HG02852 (cell line): ENCODE measurements around the gene ACSF3.
"Not testable (repeated sequence)": the region's sequence is repeated elsewhere in the genome, so short reads cannot be mapped to it uniquely, and the experiment has no call there.

Source experiments
- ATAC-seq: cut with Tn5 transposase; IDR thresholded peaks from one replicate; pipeline ENCODE4 v1.9.1; 2021; ENCODE audit warnings: mild to moderate bottlenecking, moderate library complexity; ENCODE audit not compliant: unreplicated experiment

ACSF3 gene

DNA sequence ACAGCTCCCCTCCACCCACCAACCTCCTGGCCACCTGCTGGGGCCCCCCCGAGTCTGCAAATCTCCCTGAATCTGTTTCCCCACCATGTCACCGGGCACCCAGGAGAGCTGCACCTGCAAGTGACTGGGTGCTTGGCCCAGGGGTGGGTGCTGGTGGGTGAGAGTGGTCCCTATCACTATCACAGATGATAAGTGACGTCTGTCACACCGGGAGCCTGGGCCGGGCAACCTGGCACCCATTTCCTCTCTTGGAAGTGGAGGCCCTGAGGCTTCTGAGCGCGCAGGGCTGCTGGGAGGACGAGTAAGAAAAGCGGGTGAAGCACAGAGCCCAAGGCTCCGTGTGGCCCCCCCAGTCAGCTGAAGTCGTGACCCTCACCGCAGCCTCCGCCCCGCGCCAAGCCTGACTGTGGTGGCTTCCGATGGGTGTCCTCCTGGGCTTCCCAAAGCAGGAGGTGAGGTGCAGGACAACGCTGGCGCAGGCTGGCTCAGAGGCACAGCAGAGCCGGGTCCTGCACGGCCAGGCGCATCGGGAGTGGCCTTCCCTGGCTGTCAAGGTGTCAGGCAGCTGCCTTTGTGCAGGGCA is 21.0 kb upstream of the ACSF3 start:
- no peak for ATAC-seq

DNA sequence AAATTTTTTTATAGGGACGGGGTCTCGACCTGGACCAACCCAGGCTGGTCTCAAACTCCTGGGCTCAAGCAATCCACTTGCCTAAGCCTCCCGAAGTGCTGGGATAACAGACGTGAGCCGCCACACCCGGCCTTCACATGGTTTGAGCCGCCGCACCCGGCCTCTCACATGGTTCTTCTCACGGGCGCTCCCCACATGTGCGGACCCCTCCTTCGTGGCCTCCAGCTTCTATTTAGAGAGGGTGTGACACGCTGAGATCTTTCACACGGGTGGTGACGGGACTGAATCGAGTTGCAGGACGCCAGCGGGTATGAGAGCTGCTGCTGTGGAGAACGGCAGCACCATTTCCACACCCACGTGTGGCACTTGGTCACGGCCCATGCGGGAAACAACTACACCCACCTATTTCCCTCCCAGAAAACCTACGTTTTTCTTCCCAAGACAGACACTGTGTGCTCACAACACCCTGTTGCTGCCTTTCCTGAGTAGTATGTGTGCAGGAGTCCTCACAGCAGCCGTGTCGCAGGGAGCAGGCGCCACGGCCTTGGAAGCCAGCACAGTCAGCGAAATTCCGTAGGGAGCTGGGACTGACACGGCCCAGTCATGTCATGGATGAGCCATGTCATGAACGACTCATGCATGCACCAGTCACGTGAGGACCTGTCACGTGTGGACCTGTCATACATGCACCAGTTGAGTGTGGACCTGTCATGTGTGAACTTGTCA is 20.1 kb upstream of the ACSF3 start:
- ATAC-seq = no peak

DNA sequence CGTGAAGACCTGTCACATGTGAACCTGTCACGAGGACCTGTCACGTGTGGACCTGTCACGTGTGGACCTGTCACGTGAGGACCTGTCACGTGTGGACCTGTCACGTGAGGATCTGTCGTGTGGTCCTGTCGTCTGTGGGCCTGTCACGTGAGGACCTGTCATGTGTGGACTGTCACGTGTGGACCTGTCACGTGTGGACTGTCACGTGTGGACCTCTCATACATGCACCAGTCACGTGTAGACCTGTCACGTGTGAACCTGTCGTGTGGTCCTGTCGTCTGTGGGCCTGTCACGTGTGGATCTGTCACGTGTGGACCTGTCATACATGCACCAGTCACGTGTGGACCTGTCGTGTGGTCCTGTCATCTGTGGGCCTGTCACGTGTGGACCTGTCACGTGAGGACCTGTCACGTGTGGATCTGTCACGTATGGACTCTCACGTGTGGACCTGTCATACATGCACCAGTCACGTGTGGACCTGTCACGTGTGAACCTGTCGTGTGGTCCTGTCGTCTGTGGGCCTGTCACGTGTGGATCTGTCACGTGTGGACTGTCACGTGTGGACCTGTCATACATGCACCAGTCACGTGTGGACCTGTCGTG is 19.5 kb upstream of the ACSF3 start:
- not testable (repeated sequence) for ATAC-seq

DNA sequence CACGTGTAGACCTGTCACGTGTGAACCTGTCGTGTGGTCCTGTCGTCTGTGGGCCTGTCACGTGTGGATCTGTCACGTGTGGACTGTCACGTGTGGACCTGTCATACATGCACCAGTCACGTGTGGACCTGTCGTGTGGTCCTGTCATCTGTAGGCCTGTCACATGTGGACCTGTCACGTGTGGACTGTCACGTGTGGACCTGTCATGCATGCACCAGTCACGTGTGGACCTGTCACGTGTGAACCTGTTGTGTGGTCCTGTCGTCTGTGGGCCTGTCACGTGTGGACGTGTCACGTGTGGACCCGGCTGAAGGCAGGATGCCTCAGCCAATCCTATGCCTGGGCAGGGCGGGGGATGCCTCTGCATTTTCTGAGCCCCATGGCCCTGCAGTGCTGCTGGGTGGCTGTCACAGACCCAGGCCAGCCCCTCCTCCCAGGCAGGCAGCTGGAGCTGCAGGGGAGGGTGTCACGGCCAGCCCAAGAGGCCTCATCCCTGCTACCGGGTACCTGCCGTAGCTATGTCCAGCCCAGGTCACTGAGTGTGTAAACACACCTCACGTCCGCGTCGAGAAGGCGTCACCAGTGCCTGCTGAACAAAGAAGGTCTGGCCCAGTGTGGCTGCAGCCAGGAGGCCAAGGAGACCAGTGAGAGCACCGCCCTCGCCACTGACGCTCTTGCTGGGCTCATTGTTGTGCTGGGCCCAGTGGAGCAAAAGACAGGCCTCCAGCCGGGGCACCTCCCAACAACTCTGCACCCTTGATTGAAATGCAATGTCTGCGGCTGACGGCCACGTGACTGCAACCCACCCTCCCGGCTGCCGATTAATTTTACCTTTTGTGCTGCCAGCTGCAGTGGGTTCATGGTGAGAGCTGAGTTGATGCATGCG is 18.6 kb upstream of the ACSF3 start:
- ATAC-seq = no peak

DNA sequence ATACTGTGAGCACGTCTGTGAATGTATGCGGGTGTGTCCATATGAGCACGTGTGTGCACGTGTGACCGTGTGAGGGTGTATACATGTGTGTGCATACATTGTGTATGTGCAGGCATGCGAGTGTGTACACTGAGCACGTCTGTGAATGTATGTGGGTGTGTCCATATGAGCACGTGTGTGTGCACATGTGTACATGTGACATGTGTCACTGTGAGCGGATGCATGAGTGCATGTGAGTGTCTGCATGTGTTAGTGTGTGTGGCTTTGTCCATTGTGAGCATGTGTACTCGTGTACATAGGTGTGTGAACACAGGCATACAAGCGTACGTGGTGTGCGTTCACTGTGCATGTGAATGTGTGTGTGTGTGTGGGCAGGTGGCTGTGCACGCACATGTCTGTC is 17.5 kb upstream of the ACSF3 start:
- no peak for ATAC-seq

DNA sequence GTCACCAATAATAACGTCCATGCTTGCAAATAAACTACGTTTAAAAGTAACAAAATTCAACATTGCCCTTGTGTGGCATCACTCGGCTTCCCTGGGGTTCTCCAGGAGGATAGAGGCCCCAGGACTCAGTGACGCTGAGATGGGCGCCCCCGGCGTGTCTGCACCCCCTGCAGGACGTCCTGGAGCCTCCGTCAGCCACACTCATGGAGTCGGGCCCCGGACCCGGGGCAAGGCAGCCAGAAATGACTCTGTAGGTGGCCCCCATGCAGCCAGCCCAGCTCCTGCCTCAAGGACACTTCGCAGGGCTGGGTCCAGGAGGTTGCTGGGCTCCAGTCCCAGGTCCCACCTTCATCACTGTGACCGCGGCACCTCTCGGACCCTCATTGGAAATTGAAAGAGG is 16.6 kb upstream of the ACSF3 start:
- no peak for ATAC-seq

DNA sequence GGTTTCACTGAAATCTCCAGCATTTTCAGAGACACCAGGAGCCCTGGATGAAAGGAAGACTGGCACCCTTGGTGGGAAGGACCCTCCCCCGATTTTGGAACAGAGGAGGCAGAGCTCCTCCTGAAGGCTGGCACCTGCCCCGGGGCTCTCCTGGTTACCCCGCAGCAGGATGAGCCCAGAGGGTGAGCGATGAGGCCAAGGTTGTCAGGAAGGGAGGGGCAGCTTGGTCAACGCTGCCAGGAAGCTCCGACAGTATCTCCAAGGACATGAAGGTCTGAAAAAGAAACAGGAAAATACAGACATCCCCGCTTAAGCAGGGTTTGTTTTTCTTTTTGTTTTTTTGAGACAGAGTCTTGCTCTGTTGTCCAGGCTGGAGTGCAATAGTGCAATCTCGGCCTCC is 15.5 kb upstream of the ACSF3 start:
- no peak for ATAC-seq

DNA sequence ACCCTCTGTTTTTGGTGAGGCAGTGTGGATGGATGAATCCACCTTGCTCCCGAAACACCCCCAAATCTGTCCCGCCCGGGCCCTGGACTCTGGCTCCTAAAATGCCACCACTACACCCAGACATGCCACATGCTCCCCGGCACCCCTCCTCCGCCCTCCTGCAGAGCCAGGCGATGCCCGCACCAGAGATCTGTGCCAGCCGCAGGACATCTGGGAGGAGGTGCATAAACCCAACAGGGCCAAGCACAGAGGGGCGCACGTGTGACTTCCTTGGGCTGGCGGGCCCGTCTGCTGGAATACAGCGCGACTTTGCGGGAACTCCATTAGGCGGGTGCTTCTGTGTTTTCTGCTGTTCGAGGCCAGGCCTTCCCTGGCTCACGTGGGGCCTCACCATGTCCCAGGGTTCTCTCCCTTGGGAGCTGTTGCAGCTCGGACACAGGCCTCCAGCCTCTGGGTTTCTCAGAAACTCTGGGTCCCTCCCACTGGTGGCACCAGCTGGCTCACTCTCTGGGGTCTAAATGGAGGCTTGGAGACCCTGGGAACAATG is 14.1 kb upstream of the ACSF3 start:
- ATAC-seq = no peak

DNA sequence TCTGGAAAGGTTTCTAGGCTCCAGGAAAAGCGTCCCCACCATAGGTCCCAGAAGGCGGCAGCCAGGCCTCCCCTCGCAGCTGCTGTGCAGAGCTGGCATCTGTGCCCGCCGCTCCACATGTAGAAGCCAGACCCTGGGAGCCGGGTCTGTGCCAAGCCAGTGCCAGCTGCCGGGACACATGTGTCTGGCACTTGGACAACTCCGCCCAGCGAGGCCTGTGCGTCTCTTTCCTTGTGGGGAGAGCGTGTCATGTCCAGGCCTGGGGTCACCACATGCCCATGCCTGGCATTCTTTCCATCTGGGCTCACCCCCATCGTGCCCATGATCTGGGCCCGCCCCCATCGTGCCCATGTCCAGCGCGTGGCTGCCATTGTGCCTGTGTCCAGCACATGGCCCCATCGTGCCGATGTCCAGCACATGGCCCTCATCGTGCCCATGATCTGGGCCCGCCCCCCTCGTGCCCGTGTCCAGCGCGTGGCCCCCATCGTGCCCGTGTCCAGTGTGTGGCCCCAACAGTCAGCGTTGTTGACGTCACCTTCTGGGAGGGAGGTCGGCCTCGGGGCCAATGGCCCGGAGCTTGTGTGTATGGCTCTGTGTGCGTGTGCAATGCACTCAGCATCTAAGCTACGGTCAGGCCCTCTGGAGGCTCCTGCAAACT is 13.3 kb upstream of the ACSF3 start:
- no peak for ATAC-seq

DNA sequence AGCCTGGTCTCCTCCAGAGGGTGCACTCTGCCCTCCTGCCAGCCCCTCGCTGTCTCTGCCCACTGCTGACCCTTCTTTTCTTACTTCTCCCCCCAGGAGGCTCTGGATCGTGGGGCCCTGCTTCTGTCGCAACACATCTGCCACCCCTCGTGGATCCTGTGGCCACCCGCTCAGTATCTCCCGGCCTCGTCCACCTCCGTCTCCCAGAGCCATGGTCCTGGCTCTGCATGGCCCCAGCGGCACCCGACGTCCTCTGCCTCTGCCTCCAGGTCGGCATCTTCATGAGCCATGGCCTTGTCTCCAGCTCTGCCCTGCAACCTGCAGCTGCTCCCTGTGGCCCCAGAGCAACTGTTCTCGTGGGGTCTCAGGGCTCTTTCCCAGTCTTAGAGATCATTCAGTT is 12.1 kb upstream of the ACSF3 start:
- no peak for ATAC-seq

DNA sequence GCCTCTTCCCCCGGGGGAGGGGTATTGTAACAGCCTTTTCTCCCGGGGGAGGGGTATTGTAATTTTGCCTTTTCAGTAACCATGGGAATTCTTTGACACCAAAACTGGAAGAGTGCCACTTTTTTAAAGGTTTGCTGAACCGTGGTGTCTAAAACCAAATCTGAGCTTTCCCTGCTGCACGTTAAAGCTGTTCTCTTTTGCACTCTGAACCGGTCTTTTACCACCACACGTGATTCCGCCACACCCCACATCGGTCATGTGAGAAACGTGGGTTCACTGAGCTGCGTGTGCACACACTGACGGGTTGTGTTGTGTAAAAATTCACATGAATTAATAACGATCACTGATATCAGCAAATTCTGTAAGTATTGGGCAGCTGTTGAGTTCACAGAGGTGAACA is 9.2 kb upstream of the ACSF3 start:
- no peak for ATAC-seq

DNA sequence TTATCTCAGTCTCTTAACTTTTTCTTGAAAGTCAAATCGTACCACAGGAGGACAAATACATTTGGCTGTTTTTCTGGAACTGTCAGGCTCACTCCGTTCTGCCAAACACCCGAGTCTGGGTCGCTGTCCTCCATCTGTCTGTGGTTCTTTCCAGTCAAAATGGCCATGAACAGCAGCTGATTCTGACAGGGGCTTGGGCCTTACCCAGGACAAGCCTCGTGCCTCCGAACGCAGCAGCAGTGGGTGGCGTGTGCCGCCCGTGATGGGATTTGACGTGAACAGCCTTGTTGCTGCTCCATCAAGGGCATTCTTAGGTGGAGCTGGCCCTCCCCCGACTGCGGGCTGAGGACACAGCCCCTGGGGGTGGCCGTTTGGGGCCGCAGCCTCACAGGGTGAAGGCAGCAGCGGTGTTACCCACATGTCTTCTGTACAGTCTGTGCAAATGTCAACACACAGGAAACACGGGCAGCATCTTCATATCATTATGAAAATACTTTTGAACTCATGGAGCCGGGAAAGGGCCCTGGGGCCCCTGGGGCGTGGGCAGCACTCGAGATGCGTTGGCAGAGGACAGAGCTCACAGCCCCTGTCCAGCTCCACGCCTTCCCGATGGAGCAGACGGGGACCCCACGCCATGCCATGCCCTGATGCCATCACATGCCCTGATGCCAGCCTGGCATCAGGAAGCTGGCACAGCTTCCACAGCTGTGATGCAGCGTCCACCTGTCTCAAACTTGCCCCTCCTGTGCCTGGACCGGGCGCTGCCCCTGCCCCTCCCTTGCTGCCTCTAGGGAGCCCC is 8.6 kb upstream of the ACSF3 start:
- ATAC-seq = no peak

DNA sequence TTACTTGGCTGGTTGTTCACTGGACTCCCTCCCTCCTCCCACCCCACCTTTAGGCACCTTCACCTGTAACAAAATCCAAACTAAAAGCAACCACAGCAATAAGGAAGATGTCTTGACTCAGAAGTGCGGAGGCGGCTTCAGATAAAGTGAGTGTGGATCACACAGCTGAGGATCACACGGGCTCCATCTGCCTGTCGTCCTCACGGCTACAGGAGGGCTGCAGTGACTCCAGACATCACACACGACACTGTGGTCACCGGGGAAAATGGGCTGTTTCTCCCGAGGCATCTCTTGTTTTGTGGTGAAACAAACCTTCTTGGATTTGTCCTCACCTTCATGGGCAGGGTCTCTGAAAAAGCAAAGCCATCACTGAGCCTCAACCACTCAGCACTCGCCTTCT is 7.9 kb upstream of the ACSF3 start:
- no peak for ATAC-seq

DNA sequence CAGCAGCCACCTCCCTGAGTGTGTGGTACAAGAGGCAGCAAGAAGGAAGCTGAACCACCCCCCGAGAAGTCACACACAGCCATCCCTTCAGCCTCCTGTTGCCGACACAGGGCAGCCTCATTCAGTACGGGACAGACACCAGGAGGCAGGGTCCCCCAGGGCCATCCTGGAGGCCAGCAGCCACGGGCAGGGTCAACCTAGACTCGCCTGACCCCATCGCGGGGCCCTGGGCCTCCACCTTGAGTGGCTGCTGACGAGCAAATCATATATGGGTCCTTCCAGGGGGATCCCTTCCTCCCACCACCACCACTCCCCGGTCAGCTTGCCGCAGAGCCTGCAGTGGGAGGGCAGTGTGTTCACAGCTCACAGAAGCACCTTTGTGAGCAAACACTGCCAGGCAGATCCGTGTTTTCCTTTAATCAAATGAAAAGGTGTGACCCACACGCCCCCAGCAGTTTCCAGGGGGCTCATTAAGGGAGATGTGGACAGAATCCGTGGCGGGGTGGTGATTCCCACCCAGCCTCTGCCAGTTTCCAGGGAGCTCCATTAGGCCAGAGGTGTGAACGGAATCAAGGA is 5.6 kb upstream of the ACSF3 start:
- no peak for ATAC-seq

DNA sequence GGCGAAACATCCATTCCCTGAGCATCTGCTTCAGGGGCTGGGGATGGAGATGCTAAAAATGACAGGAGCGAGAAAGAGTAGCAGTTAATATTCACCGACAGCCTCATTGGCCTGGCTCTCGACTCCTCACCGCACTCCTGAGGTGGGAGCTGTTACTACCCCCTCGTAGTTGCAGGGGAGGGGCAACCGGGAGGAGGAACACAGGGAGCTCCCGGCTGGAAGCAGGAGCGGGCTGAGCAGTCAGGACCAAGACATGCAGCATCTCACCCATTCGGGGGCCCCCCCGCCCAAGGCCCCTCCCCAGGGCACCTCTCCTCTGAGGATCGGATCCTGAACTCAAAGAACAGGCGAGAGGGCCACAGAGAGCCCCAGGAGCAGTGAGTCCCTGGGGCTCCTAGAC is 4.5 kb upstream of the ACSF3 start:
- no peak for ATAC-seq

DNA sequence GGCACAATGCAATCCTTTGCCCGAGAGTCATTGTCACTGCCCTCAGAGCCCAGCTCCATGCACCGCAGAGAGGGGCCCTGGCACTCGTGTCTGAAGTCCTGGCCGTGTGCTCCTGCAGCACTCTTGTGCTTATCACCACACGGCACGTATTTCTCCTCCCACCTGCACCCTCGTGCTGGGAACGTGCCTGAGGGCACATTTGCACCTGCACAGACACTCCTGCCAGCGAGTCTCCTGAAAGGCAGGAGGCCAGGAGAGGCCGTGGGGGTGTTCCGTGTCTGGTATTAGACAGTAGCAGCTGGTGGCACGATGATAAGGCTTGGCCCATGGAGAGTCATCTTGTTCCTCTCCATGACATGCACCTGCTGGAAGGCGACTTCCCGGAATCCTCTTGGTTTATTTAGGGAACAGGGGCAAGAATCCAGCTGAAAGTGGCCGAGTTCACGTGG is 3.4 kb upstream of the ACSF3 start:
- ATAC-seq = no peak

DNA sequence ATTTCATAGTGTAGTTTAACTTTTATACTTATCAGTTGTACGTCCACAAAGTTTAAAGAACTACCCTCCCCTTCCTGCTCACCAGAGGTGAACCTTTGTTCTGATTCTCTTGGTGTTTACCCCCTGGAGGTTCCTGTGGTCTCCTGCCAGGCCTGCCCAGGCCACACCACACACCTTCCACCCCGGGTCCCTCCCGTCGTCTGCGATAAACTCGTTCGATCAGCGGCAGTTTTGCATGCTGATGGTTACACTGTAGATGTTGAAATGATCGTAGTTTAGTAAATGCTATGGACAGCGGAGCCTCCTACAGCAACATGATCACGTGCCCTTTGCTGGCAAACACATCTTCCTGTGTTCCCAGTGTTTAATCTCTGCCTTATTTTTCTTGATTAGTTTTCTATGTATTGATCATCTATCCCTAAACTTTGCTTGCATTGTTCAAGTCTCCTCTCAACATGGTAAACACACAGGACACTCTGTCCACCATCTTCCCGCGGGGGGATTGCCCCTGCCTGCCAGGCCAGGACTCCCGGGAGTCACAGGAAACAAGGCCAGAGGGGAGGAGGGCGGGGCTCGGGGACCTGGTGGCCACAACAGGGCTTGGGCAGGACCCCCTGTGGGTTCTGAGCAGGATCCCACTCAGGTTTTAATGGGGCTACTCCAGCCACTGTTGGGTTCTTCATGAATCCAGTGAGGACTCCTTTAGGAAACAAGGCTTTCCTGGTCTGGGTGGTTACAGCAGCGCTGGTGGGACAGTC is 2.8 kb upstream of the ACSF3 start:
- no peak for ATAC-seq

DNA sequence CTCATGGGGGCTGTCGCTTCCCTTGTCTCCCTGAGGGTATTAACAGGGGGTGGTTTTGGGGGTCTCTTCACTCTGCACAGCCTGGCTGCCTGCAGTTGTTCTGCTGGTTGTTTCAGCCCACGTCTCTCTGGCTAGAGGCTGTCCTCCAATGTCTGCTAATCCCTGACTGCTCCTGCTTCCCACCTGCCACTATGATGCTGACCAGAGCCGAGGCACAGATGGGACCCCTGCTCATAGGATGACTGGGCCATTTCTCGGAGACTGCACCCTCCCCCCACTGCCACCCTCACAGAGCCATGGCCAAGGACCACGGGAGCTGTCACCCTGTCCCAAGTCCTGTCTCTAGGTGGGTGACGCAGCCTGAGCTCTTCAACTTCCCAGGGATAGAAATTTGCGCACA is 1.6 kb upstream of the ACSF3 start:
- no peak for ATAC-seq

DNA sequence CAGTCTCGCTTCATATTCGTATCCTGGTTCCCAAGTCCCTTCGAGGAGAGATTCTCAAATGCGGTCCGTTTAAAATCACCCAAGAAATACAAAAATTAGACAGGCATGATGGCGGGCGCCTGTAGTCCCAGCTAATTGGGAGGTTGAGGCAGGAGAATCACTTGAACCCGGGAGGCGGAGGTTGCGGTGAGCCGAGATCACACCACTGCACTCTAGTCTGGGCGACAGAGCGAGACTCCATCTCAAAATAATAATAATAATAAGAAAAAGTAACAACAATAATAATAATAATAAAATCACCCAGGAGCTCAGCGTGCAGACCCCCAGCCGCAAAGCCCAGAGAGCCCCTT is 425 bp upstream of the ACSF3 start:
- ATAC-seq = not testable (repeated sequence)
